ENCODE results near the gene DAP.

The DAP gene

DNA sequence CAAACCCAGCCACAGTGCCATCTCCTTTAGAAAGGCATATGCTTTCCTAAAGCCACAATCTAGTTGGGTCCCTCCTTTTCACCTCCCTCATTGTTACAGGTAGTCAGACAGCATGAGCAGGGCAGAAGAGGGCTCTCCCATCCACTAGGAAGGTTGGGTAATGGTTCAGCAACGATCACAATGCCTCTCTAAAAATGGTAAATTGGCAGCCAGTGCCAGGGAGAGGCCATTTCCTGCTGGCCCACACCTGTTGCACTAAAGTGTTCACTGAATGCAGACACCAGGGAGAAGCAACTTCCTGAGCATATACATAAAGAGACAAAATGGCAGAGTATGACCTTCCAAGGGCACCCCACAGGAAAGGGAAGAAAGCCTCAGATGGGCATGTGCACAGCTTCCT lies 31.3 kb upstream of the DAP start:
- Histone ChIP-seq H2AFZ (ENCODE audit: low read depth, low read length, severe bottlenecking) (no peak overlapping the region), H3K9me2 (replicated peaks; ENCODE audit: insufficient read depth, low read length) (no peaks in the 10 kb centered on the region), H3K4me2 (ENCODE audit: low read depth, low read length, poor library complexity, severe bottlenecking) (no peak overlapping the region), H3K27ac (ENCODE audit: low read depth, low read length) (no peak overlapping the region), H3K27me3 (ENCODE audit: low read length) (no peaks in the 10 kb centered on the region), H3K9me3 (ENCODE audit: insufficient read depth, low read length) (no peaks in the 10 kb centered on the region), H4K20me1 (ENCODE audit: low read depth, low read length) (no peaks in the 10 kb centered on the region), H3K9ac (ENCODE audit: low read length) (no peak overlapping the region), H3K36me3 (ENCODE audit: low read length) (no peaks in the 10 kb centered on the region), H3F3A (ENCODE audit: insufficient read depth) (no peaks in the 10 kb centered on the region), H3K4me3 (ENCODE audit: insufficient read depth, low read length, poor library complexity, severe bottlenecking) (no peak overlapping the region), H3K79me2 (ENCODE audit: insufficient read depth, low read length) (no peaks in the 10 kb centered on the region)
- TF ChIP-seq, protein P1, sequence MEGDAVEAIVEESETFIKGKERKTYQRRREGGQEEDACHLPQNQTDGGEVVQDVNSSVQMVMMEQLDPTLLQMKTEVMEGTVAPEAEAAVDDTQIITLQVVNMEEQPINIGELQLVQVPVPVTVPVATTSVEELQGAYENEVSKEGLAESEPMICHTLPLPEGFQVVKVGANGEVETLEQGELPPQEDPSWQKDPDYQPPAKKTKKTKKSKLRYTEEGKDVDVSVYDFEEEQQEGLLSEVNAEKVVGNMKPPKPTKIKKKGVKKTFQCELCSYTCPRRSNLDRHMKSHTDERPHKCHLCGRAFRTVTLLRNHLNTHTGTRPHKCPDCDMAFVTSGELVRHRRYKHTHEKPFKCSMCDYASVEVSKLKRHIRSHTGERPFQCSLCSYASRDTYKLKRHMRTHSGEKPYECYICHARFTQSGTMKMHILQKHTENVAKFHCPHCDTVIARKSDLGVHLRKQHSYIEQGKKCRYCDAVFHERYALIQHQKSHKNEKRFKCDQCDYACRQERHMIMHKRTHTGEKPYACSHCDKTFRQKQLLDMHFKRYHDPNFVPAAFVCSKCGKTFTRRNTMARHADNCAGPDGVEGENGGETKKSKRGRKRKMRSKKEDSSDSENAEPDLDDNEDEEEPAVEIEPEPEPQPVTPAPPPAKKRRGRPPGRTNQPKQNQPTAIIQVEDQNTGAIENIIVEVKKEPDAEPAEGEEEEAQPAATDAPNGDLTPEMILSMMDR (IDR thresholded peaks at IDR 0.05; ENCODE audit: insufficient read depth, low read length, poor library complexity, severe bottlenecking) = no peak
- no peak for TF ChIP-seq EZH2phosphoT487 (conservative IDR thresholded peaks at IDR 0.05; ENCODE audit: low read length)

DNA sequence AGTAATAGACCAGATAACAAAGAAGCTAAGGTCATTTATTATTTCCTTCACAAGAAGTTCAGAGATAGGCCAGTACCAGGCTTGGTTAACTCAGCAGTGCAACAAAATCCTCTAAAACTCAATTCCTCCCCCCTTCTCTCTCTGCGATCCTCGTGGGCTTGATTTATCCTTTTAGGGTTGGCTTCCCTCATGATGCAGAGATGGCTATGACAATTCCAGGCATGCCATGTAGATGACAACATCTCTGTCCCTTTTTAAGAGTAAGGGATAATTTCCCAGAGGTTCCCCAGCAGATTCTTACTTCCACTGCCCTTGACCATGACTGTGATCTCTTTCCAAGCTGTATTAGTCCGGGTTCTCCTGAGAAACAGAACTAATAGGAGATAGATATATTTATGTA lies 28.7 kb upstream of the DAP start:
- H3K4me2 ChIP-seq (ENCODE audit: low read depth, low read length, poor library complexity, severe bottlenecking) = no peak overlapping the region
- H3K4me3 ChIP-seq (ENCODE audit: insufficient read depth, low read length, poor library complexity, severe bottlenecking) = no peak overlapping the region
- TF ChIP-seq, protein P1 (IDR thresholded peaks at IDR 0.05; ENCODE audit: insufficient read depth, low read length, poor library complexity, severe bottlenecking) = no peak
- TF ChIP-seq EZH2phosphoT487 (conservative IDR thresholded peaks at IDR 0.05; ENCODE audit: low read length) = no peak
- H4K20me1 ChIP-seq (ENCODE audit: low read depth, low read length) = no peaks in the 10 kb centered on the region
- no peak overlapping the region for H3K27ac ChIP-seq (ENCODE audit: low read depth, low read length)
- no peaks in the 10 kb centered on the region for H3K36me3 ChIP-seq (ENCODE audit: low read length)
- H3K9ac ChIP-seq (ENCODE audit: low read length) = no peak overlapping the region
- no peaks in the 10 kb centered on the region for H3K9me2 ChIP-seq (replicated peaks; ENCODE audit: insufficient read depth, low read length)
- H3K9me3 ChIP-seq (ENCODE audit: insufficient read depth, low read length) = no peaks in the 10 kb centered on the region
- no peak overlapping the region for H2AFZ ChIP-seq (ENCODE audit: low read depth, low read length, severe bottlenecking)
- no peaks in the 10 kb centered on the region for H3K79me2 ChIP-seq (ENCODE audit: insufficient read depth, low read length)
- H3K27me3 ChIP-seq (ENCODE audit: low read length) = no peaks in the 10 kb centered on the region
- no peaks in the 10 kb centered on the region for H3F3A ChIP-seq (ENCODE audit: insufficient read depth)

DNA sequence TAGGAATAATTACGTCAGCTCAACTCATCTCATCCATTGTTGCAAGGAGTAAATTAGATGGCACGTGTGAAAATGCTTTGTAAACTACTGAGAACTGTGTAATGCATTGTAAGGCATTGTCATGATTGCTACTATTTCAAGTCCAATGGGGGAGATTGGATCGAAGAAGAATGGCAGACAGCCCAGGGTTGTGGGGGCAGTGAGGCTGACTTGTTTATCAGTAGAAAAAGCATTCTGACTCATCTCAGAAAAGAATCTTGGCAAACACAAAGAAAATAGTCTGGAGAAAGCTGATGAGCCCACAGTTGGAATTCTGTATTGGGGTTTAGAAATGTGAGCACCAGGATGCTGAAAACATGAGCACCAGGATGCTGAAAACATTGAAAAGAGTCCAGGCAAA lies 28.0 kb upstream of the DAP start:
- H3K9me2 ChIP-seq (replicated peaks; ENCODE audit: insufficient read depth, low read length) = no peaks in the 10 kb centered on the region
- no peak overlapping the region for H3K9ac ChIP-seq (ENCODE audit: low read length)
- no peaks in the 10 kb centered on the region for H3K9me3 ChIP-seq (ENCODE audit: insufficient read depth, low read length)
- no peak overlapping the region for H3K27ac ChIP-seq (ENCODE audit: low read depth, low read length)
- no peaks in the 10 kb centered on the region for H3K36me3 ChIP-seq (ENCODE audit: low read length)
- H3K27me3 ChIP-seq (ENCODE audit: low read length) = no peaks in the 10 kb centered on the region
- H4K20me1 ChIP-seq (ENCODE audit: low read depth, low read length) = no peaks in the 10 kb centered on the region
- H3F3A ChIP-seq (ENCODE audit: insufficient read depth) = no peaks in the 10 kb centered on the region
- no peak overlapping the region for H3K4me3 ChIP-seq (ENCODE audit: insufficient read depth, low read length, poor library complexity, severe bottlenecking)
- H2AFZ ChIP-seq (ENCODE audit: low read depth, low read length, severe bottlenecking) = no peak overlapping the region
- no peak overlapping the region for H3K4me2 ChIP-seq (ENCODE audit: low read depth, low read length, poor library complexity, severe bottlenecking)
- no peaks in the 10 kb centered on the region for H3K79me2 ChIP-seq (ENCODE audit: insufficient read depth, low read length)
- TF ChIP-seq, protein P1 (IDR thresholded peaks at IDR 0.05; ENCODE audit: insufficient read depth, low read length, poor library complexity, severe bottlenecking) = no peak
- TF ChIP-seq EZH2phosphoT487 (conservative IDR thresholded peaks at IDR 0.05; ENCODE audit: low read length) = no peak

DNA sequence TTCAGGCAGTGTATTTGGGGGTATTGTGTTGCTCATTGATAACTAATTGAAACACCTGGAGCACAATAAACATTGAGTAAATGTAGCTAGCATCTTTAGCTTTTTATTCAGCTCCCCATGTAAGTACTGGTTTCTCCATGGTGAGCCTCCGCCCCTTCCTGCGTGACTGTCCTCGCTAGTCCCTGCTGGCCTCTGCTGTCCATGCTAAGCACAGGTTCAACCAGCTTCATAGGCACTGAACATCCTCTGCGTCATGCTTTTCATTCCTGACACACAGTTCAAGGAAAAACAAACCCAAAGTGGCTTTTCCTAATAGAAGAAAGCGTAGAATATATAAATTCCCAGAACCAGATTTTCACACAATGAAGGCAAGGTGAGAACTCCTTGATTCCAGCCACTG lies 27.3 kb upstream of the DAP start:
- Histone ChIP-seq H2AFZ (ENCODE audit: low read depth, low read length, severe bottlenecking) (no peak overlapping the region), H3K4me2 (ENCODE audit: low read depth, low read length, poor library complexity, severe bottlenecking) (no peak overlapping the region), H3K27me3 (ENCODE audit: low read length) (no peaks in the 10 kb centered on the region), H3F3A (ENCODE audit: insufficient read depth) (no peaks in the 10 kb centered on the region), H3K9me2 (replicated peaks; ENCODE audit: insufficient read depth, low read length) (no peaks in the 10 kb centered on the region), H4K20me1 (ENCODE audit: low read depth, low read length) (no peaks in the 10 kb centered on the region), H3K36me3 (ENCODE audit: low read length) (no peaks in the 10 kb centered on the region), H3K9ac (ENCODE audit: low read length) (no peak overlapping the region), H3K4me3 (ENCODE audit: insufficient read depth, low read length, poor library complexity, severe bottlenecking) (no peak overlapping the region), H3K9me3 (ENCODE audit: insufficient read depth, low read length) (no peaks in the 10 kb centered on the region), H3K27ac (ENCODE audit: low read depth, low read length) (no peak overlapping the region), H3K79me2 (ENCODE audit: insufficient read depth, low read length) (no peaks in the 10 kb centered on the region)
- no peak for TF ChIP-seq EZH2phosphoT487 (conservative IDR thresholded peaks at IDR 0.05; ENCODE audit: low read length)
- TF ChIP-seq, protein P1 (IDR thresholded peaks at IDR 0.05; ENCODE audit: insufficient read depth, low read length, poor library complexity, severe bottlenecking) = no peak

Measured in SU-DHL-6 (cell line).